ENCODE results near the gene LGALS3BP.

- TF ChIP-seq CTCF (IDR thresholded peaks at IDR 0.05) (no peak), POLR2A (IDR thresholded peaks at IDR 0.05) (no peak)
Measured at GRCh38 chr17:78961571-78961970, 18.2 kb downstream of the LGALS3BP start.
